Stimulated activated CD8-positive, alpha-beta memory T cell treated with anti-CD3 and anti-CD28 coated beads, Interleukin-7, amount 100 ng/mL, for 4 hours (primary cell): ENCODE results near the gene TAGLN2.

Source experiments
- DNase-seq, 2 donors: peaks; one replicate each; pipeline ENCODE4 v3.0.0-alpha.2; 2020; ENCODE audit warnings: low read depth in 2 of 2

Gene TAGLN2

DNA sequence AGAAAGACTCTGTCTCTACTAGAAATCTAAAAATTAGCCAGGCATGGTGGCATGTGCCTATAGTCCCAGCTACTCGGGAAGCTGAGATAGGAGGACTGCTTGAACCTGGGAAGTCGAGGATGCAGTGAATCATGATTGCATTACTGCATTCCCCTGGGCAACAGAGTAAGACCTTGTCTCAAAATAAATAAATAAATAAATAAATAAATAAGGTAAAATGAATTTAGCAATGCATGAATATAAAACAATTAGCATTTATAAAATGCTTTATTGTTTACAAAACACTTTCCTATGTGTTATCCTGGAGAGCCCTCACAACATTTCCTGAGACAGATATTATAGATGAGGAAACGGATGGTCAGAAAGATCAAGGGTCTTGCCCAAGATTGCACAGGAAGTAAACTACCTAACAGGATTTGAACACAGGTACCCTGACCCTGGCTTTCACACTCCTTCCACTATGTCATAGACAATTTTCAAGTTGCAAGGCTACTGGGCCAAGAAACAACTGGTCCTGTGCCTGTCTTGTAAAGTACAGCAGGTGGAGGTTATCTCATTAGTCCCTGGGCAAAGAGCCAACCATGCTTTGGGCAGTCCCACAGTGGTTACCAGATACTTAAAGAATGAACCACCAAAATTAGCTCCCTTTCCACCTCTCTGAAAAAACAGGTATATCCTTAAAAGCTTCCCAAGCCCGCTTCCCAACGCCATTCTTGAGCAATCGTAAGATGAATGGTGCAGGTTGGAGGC, 47.4 kb downstream of the TAGLN2 start:
- no peak for DNase-seq

DNA sequence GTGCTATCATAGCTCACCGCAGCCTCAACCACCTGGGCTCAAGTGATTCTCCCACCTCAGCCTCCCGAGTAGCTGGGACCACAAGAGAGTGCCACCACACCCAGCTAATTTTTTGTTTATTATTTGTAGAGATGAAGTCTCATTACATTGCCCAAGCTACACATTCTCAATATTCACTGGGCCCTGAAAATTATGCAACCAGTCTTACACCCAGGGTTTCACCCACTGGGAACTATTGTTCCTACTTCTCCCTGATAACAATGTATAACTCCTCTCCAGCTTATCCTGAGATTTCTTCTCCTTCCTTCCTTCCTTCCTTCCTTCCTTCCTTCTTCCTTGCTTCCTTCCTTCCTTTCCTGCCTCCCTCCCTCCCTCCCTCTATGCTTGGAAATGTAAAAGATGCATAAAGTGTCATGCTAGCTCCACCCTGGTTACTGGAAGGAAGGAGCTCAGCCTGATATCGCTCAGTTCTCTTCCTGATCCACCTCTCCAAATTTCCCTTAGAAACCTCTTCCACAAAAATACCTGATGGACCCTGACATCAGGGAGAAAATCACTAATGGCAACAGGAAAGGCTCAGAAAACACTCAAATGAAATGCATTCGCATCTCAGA, 51.7 kb downstream of the TAGLN2 start:
- no peak for DNase-seq

DNA sequence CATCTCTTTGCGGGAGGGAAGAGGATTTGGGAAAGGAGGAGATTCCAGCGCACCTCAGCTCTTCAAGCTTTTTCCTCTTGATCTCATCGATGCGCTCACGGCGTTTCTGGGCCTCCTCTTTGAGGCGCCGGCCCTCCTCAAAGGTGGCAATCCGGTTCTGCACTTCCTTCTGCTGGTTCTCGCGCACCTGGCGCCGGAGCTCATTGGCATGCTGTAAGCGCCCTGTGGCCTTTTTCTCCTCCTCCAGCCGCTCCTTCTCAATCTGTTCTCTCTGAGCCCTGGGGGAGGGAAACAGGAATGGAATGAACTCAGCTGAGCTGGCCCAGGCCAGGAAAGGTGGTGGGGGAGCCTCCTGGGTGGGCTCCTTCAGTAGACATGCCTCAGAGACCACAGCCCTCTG, 52.4 kb downstream of the TAGLN2 start:
- DNase-seq, result no peak

DNA sequence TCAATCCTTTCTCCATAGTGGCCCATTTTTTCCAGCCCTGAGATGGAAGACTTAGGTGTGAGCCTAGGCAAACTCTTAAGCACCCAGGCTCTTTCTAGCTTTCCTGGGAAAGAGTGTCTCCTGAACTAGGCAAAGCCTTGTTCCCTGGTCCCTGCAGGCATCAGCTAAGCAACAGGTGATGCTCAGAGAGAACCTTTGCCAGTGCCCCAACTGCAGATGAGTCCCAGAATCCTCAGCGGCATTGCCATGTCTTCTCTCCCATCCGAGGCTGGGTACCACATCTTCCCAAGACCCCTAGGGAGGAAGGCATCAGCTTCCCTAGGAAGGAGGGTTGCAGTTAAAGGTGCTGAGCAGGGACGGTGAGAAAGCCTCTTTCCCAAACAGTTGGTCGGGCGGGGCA, 54.6 kb downstream of the TAGLN2 start:
- no peak for DNase-seq

DNA sequence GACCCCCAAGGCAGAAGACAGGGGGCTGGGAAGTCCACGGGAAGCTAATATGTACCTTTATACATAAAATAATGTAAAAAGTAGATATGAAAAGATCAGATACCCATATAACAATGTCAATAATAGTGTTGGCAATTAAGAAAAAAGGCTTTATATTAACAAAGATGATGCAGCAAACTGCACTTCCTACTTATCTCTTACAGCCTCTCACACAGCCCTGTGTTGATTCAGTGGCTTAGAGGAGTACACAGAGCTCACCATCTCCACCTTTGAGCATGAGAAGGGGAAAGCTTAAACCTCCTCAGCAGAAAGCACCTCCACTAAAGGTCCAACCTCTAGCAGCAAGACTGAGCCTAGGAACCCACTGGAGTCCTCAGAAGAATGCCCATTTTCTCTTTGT, 55.7 kb downstream of the TAGLN2 start:
- DNase-seq, result no peak

DNA sequence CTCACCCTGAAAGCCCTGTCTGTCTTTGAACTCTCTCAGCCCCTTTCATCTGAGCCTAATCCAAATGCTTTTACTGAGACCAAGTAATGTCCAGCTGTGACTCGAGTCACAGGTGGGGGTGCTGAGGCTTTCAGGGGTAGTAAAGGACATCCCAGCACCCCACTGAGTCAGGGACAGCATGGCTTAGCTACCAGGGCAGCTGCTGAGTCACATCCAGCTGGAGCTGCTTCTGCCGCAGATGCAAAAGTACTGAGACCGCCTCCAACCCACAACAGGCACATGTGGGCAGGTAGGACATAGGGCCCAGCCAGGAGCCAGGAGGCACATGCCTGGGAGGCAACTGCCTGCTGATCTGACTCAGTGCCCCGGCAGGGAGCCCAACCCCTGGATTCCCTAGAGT, 56.1 kb downstream of the TAGLN2 start:
- DNase-seq, result no peak

DNA sequence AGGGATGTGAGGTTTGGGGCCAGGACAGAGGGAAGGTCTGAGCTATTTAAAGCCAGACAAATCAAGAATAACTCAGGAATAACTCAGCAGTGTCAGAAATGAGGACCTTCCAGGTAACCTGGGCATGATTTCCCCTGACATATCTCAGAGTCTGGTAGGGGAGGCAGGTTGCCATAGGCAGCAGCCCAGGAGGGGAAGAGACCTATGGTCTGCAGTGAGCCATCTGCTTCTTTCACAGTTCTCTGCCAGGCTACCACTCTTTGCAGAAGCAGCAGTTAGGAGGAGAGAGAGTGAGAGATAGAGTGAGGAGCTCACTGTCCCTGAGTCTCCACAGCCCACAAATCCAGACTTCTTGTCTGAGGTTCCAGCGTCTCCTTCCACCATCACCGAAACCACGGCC, 56.5 kb downstream of the TAGLN2 start:
- DNase-seq, result no peak
